Chondrocyte (in vitro differentiated cells): ENCODE results near the gene PRKAR1B. TPM values are rescaled to one million over a fixed set of nuclear protein-coding genes. Genes with fewer than 3 reads are reported as not detected.

ENCODE experiments used
- DNase-seq: peaks from one replicate; pipeline ENCODE4 v3.0.0; 2021; ENCODE audit warnings: mixed read lengths, low spot score
- H3K27ac Mint-ChIP-seq: one replicate; pipeline ENCODE4 v1.8.0; 2021; ENCODE audit warnings: mild to moderate bottlenecking, moderate library complexity, mixed read lengths; ENCODE audit not compliant: unreplicated experiment
- H3K27me3 Mint-ChIP-seq: 2 replicates; pipeline ENCODE4 v1.8.0; 2021; ENCODE audit warnings: low read depth, mixed read lengths
- H3K36me3 Mint-ChIP-seq: 2 replicates; pipeline ENCODE4 v1.8.0; 2021; ENCODE audit warnings: low read depth, mixed read lengths
- H3K4me1 Mint-ChIP-seq: 2 replicates; pipeline ENCODE4 v1.8.0; 2021; ENCODE audit warnings: low read depth, mild to moderate bottlenecking, mixed read lengths
- H3K4me3 Mint-ChIP-seq: one replicate; pipeline ENCODE4 v1.8.0; 2021; ENCODE audit warnings: mild to moderate bottlenecking, moderate library complexity, mixed read lengths; ENCODE audit not compliant: unreplicated experiment
- H3K9me3 Mint-ChIP-seq: 2 replicates; pipeline ENCODE4 v1.8.0; 2021; ENCODE audit warnings: low read depth, mixed read lengths
- long read RNA-seq: library from polyadenylated mRNA; stranded (forward); transcript quantifications from one replicate; pipeline ENCODE4 v2.0.0, GENCODE V29; 2021
- total RNA-seq: library from RNA; stranded (reverse); gene quantifications from 3 replicates; pipeline ENCODE4 v1.2.1, GENCODE V29; 2021
- TF ChIP-seq, protein P1 (sequence below): fragments of 200-600 bp; sonication (generic); IDR thresholded peaks from 2 replicates; pipeline ENCODE4 v1.5.0; 2021; ENCODE audit warnings: antibody characterized with exemption, mild to moderate bottlenecking, moderate library complexity

The PRKAR1B gene
- total RNA-seq: 7.7 to 8.6 TPM (median 7.9 TPM) in 3 replicates
- long read RNA-seq, transcript PRKAR1B-211 (11 exons, 2,533 nt): major isoform, 10 of 20 reads
- long read RNA-seq, partial matches to known transcripts: 1 of 20 reads
- long read RNA-seq, other reads (novel, unspliced or antisense): 4 of 20 reads

GRCh38 chr7:727104-727805 lies at the start of gene PRKAR1B:
Gene PRKAR1B, minus strand, starts transcription at chr7:727281. Its CDS starts 15,776 bp downstream, at chr7:711505.
- peaks cover 2% of the 10 kb centered on the region for H3K9me3 Mint-ChIP-seq
- peak within 1 kb of the TSS; percentile 79 for H3K4me3 Mint-ChIP-seq

GRCh38 chr7:776381-776780 lies 49.3 kb upstream of the PRKAR1B start:
- Mint-ChIP-seq H3K9me3 (no peaks in the 10 kb centered on the region), H3K27ac (no peak overlapping the region), H3K36me3 (peaks cover 10% of the 10 kb centered on the region), H3K4me1 (peaks cover 43% of the 10 kb centered on the region), H3K27me3 (no peaks in the 10 kb centered on the region), H3K4me3 (no peak overlapping the region)
- no peak for DNase-seq
- TF ChIP-seq, protein P1, sequence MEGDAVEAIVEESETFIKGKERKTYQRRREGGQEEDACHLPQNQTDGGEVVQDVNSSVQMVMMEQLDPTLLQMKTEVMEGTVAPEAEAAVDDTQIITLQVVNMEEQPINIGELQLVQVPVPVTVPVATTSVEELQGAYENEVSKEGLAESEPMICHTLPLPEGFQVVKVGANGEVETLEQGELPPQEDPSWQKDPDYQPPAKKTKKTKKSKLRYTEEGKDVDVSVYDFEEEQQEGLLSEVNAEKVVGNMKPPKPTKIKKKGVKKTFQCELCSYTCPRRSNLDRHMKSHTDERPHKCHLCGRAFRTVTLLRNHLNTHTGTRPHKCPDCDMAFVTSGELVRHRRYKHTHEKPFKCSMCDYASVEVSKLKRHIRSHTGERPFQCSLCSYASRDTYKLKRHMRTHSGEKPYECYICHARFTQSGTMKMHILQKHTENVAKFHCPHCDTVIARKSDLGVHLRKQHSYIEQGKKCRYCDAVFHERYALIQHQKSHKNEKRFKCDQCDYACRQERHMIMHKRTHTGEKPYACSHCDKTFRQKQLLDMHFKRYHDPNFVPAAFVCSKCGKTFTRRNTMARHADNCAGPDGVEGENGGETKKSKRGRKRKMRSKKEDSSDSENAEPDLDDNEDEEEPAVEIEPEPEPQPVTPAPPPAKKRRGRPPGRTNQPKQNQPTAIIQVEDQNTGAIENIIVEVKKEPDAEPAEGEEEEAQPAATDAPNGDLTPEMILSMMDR: no peak

More at GRCh38 chr7:727104-727805, at the start of gene PRKAR1B:
- peaks cover 40% of the 10 kb centered on the region for H3K4me1 Mint-ChIP-seq
- H3K27ac Mint-ChIP-seq: peak within 1 kb of the TSS; percentile 69
- H3K27me3 Mint-ChIP-seq: no peaks in the 10 kb centered on the region
- peak; percentile 58 for DNase-seq
- peaks cover 9% of the 10 kb centered on the region for H3K36me3 Mint-ChIP-seq
- TF ChIP-seq, protein P1: no peak

- Mint-ChIP-seq H3K27me3 (no peaks in the 10 kb centered on the region), H3K4me1 (peaks cover 31% of the 10 kb centered on the region), H3K36me3 (peaks cover 10% of the 10 kb centered on the region), H3K27ac (no peak overlapping the region), H3K4me3 (no peak overlapping the region), H3K9me3 (no peaks in the 10 kb centered on the region)
- TF ChIP-seq, protein P1: peak; percentile 99
- no peak for DNase-seq
These were observed 47.4 kb upstream of the PRKAR1B start for GRCh38 chr7:774161-775109.

- no peak overlapping the region for H3K27ac Mint-ChIP-seq
- no peaks in the 10 kb centered on the region for H3K9me3 Mint-ChIP-seq
- H3K4me3 Mint-ChIP-seq: no peak overlapping the region
- peaks cover 10% of the 10 kb centered on the region for H3K36me3 Mint-ChIP-seq
- TF ChIP-seq, protein P1: no peak
- no peaks in the 10 kb centered on the region for H3K27me3 Mint-ChIP-seq
- H3K4me1 Mint-ChIP-seq: peaks cover 23% of the 10 kb centered on the region
- no peak for DNase-seq
These were observed 46.5 kb upstream of the PRKAR1B start for GRCh38 chr7:773622-773915.

DNA sequence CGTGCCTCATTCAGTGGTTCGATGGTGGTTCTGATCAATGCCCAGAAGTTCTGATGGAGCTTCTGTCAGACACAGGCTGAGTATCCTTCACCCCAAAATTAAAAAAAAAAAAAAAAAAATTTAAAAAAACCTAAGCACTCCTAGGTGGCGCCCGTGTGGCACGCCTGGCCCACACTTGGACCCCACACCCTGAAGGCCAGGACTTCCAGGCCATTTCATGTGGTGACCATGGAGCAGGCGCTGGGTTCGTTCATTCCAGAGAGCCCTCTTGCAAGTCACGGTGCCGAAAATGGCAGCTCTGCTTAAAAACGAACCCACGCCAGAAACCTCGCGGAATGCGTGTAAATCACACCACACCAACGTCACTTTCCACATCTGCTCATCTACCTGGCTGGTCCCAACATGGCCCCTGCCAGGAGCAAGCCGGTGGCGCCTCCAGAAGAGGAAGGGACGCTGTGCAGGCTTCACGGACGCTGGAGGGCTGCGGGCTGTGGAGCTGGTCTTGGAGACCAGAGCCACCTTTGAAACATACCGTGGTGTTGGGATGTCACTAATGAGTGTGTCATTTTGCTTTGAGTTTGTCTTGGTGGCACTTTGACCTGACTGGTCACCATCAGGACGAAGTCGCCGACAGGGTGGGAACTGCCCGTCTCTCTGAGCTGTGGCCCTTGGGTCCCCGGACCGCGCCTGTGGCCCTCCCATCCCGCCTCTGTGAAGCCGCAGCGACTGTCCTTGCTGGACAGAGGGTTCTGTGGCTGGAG lies 46.0 kb upstream of the PRKAR1B start:
- Mint-ChIP-seq H3K9me3 (no peaks in the 10 kb centered on the region), H3K36me3 (peaks cover 13% of the 10 kb centered on the region), H3K27me3 (no peaks in the 10 kb centered on the region), H3K4me3 (no peak overlapping the region), H3K4me1 (peaks cover 18% of the 10 kb centered on the region), H3K27ac (no peak overlapping the region)
- TF ChIP-seq, protein P1: no peak
- no peak for DNase-seq
